Mesothelial cell of epicardium (in vitro differentiated cells): Measurements from ENCODE around the gene CEP104. TPM values are rescaled to one million over a fixed set of nuclear protein-coding genes. Genes with fewer than 3 reads are reported as not detected.

Source experiments
- DNase-seq, 2 experiments: peaks; one replicate each; pipeline ENCODE4 v3.0.0; 2021; ENCODE audit warnings: low spot score in 2 of 2; ENCODE audit not compliant: unreplicated experiment in 2 of 2
- H3K27ac Mint-ChIP-seq: 2 replicates; pipeline ENCODE4 v1.8.0; 2021; ENCODE audit warnings: mixed read lengths
- H3K27me3 Mint-ChIP-seq: 2 replicates; pipeline ENCODE4 v1.8.0; 2021; ENCODE audit warnings: low read depth, mixed read lengths
- H3K36me3 Mint-ChIP-seq: 2 replicates; pipeline ENCODE4 v1.8.0; 2021; ENCODE audit warnings: mixed read lengths
- H3K4me1 Mint-ChIP-seq: 2 replicates; pipeline ENCODE4 v1.8.0; 2021; ENCODE audit warnings: mixed read lengths
- H3K4me3 Mint-ChIP-seq: 2 replicates; pipeline ENCODE4 v1.8.0; 2021; ENCODE audit warnings: mild to moderate bottlenecking, moderate library complexity, mixed read lengths
- H3K9me3 Mint-ChIP-seq: 2 replicates; pipeline ENCODE4 v1.8.0; 2021; ENCODE audit warnings: mixed read lengths
- CTCF ChIP-seq: fragments of 200-600 bp; sonication (generic); IDR thresholded peaks from one replicate; pipeline ENCODE4 v1.5.0; 2021; ENCODE audit warnings: antibody characterized with exemption; ENCODE audit not compliant: unreplicated experiment
- total RNA-seq: library from RNA; stranded (reverse); gene quantifications from 3 replicates; pipeline ENCODE4 v1.2.1, GENCODE V29; 2021

CEP104 gene
- total RNA-seq, 1 donor from 2014 or later, result 37.0 TPM

GRCh38 chr1:3886106-3886670 is 29.2 kb upstream of the CEP104 start:
- Mint-ChIP-seq H3K27me3 (no peaks in the 10 kb centered on the region), H3K4me3 (no peak overlapping the region), H3K4me1 (no peaks in the 10 kb centered on the region), H3K36me3 (peaks cover 35% of the 10 kb centered on the region), H3K27ac (peak overlapping the region; percentile 23), H3K9me3 (no peaks in the 10 kb centered on the region)
- DNase-seq, result no peak
- TF ChIP-seq CTCF, result no peak

GRCh38 chr1:3885611-3886010 is 28.6 kb upstream of the CEP104 start:
- H3K36me3 Mint-ChIP-seq, result peaks cover 35% of the 10 kb centered on the region
- no peak overlapping the region for H3K27ac Mint-ChIP-seq
- H3K4me1 Mint-ChIP-seq, result no peaks in the 10 kb centered on the region
- H3K9me3 Mint-ChIP-seq, result no peaks in the 10 kb centered on the region
- H3K4me3 Mint-ChIP-seq, result no peak overlapping the region
- DNase-seq, result no peak
- no peak for TF ChIP-seq CTCF
- no peaks in the 10 kb centered on the region for H3K27me3 Mint-ChIP-seq

GRCh38 chr1:3884966-3885365 is 28.0 kb upstream of the CEP104 start:
- Mint-ChIP-seq H3K27me3 (no peaks in the 10 kb centered on the region), H3K36me3 (peaks cover 34% of the 10 kb centered on the region), H3K9me3 (no peaks in the 10 kb centered on the region), H3K4me1 (no peaks in the 10 kb centered on the region), H3K27ac (no peak overlapping the region), H3K4me3 (no peak overlapping the region)
- DNase-seq, result no peak
- no peak for TF ChIP-seq CTCF

GRCh38 chr1:3883194-3883925 is 26.3 kb upstream of the CEP104 start:
- DNase-seq, result no peak
- Mint-ChIP-seq H3K27me3 (no peaks in the 10 kb centered on the region), H3K36me3 (peaks cover 42% of the 10 kb centered on the region), H3K4me3 (no peak overlapping the region), H3K4me1 (no peaks in the 10 kb centered on the region), H3K27ac (no peak overlapping the region), H3K9me3 (peaks cover 14% of the 10 kb centered on the region)
- TF ChIP-seq CTCF, result no peak

GRCh38 chr1:3881193-3881480 is 24.1 kb upstream of the CEP104 start:
- Mint-ChIP-seq H3K36me3 (peaks cover 45% of the 10 kb centered on the region), H3K4me1 (no peaks in the 10 kb centered on the region), H3K27ac (no peak overlapping the region), H3K4me3 (no peak overlapping the region), H3K9me3 (peaks cover 16% of the 10 kb centered on the region), H3K27me3 (no peaks in the 10 kb centered on the region)
- no peak for DNase-seq
- TF ChIP-seq CTCF, result no peak
